HepG2 (cell line): ENCODE measurements around the gene ENSA. TPM values are rescaled to one million over a fixed set of nuclear protein-coding genes. Genes with fewer than 3 reads are reported as not detected.

ENCODE experiments used
- ATAC-seq: fragments of 200-7000 bp; cut with Tn5 transposase; 3 replicates; pipeline ENCODE4 v1.9.1; 2020; ENCODE audit warnings: mild to moderate bottlenecking, moderate library complexity
- BruUV-seq: library from RNA; stranded (reverse); fragments of 400-500 nt; replicated peaks from 2 replicates; lab custom pipeline; 2021; lab: Mats Ljungman, UMichigan
- CTCF ChIA-PET: fragments of 300-600 bp; formaldehyde crosslinking; extraction: SDS; loops from one replicate; lab custom pipeline; 2021; ENCODE audit warnings: low total read pairs, inconsistent platforms, low intra/inter-chr PET ratio; lab: Yijun Ruan, JAX
- POLR2A ChIA-PET: fragments of 350-600 bp; sonication (Branson Sonifier 250); formaldehyde crosslinking; loops from one replicate; lab custom pipeline; 2020; ENCODE audit warnings: antibody characterized with exemption, inconsistent platforms; lab: Yijun Ruan, JAX
- DNase-seq: peaks from one replicate; pipeline ENCODE4 v3.0.0-alpha.2; 2015; ENCODE audit warnings: low spot score
- FAIRE-seq: peaks from 3 replicates; lab custom pipeline; 2011; peaks lifted over from hg19 to GRCh38; lab: Jason Lieb, UNC
- H2AFZ ChIP-seq: one replicate; pipeline ENCODE4 v1.6.1; 2011; ENCODE audit warnings: low read length, inconsistent platforms
- H3K27ac ChIP-seq: fragments of 300-600 bp; 3 replicates; pipeline ENCODE4 v1.8.0; 2011; ENCODE audit warnings: mixed run types, mild to moderate bottlenecking, mixed read lengths, low read length, inconsistent platforms; ENCODE audit not compliant: insufficient read depth; ENCODE audit errors: extremely low read length
- H3K27me3 ChIP-seq, 2 experiments: fragments of 200-600 bp in 1 of 2; 2 replicates in 1 of 2; 3 replicates in 1 of 2; pipeline versions ENCODE4 v1.6.0 to v1.8.0; 2011; ENCODE audit warnings: low read length in 2 of 2, mild to moderate bottlenecking in 2 of 2, moderate library complexity in 2 of 2, inconsistent platforms in 1 of 2; ENCODE audit not compliant: insufficient read depth in 2 of 2, control insufficient read depth in 1 of 2
- H3K36me3 ChIP-seq, 2 experiments: fragments of 200-600 bp in 1 of 2; replicated peaks in 1 of 2; 2 replicates in 1 of 2; 3 replicates in 1 of 2; pipeline versions ENCODE4 v1.5.1 to v1.8.0; 2011; ENCODE audit warnings: low read length in 2 of 2, inconsistent platforms in 1 of 2; ENCODE audit not compliant: insufficient read depth in 2 of 2, control insufficient read depth in 1 of 2
- H3K4me1 ChIP-seq: 2 replicates; pipeline ENCODE4 v1.5.1; 2012; ENCODE audit warnings: low read length, inconsistent platforms; ENCODE audit not compliant: insufficient read depth
- H3K4me2 ChIP-seq: 2 replicates; pipeline ENCODE4 v1.6.0; 2011; ENCODE audit warnings: low read depth, low read length, inconsistent platforms
- H3K4me3 ChIP-seq, 3 experiments: fragments of 200-600 bp in 1 of 3; sonication (generic), shearing (Covaris generic) in 1 of 3; replicated peaks in 1 of 3; 2 replicates each; pipeline ENCODE4 v1.5.1; 2011 to 2016; ENCODE audit warnings: low read length in 3 of 3, inconsistent platforms in 2 of 3, low read depth in 2 of 3, mild to moderate bottlenecking in 2 of 3, control low read depth in 1 of 3, mixed read lengths in 1 of 3; ENCODE audit not compliant: insufficient read depth in 1 of 3
- H3K79me2 ChIP-seq: one replicate; pipeline ENCODE4 v1.6.1; 2011; ENCODE audit warnings: low read length, inconsistent platforms; ENCODE audit not compliant: insufficient read depth
- H3K9ac ChIP-seq: 2 replicates; pipeline ENCODE4 v1.6.0; 2011; ENCODE audit warnings: mild to moderate bottlenecking, low read depth, low read length, inconsistent platforms; ENCODE audit not compliant: insufficient read depth
- H3K9me3 ChIP-seq: 2 replicates; pipeline ENCODE4 v1.5.1; 2012; ENCODE audit warnings: mild to moderate bottlenecking, low read length
- H4K20me1 ChIP-seq: 2 replicates; pipeline ENCODE4 v1.6.0; 2011; ENCODE audit warnings: inconsistent platforms, mild to moderate bottlenecking, low read length, moderate library complexity; ENCODE audit not compliant: insufficient read depth
- DNMT1 ChIP-seq: sonication (generic); formaldehyde crosslinking; IDR thresholded peaks from 2 replicates; pipeline ENCODE4 v1.5.1; 2020; ENCODE audit warnings: mild to moderate bottlenecking, missing genetic modification reagents
- EEA1 ChIP-seq: sonication (generic); formaldehyde crosslinking; IDR thresholded peaks from 2 replicates; pipeline ENCODE4 v1.5.1; 2020; ENCODE audit warnings: mild to moderate bottlenecking, missing genetic modification reagents, borderline replicate concordance
- JUNB ChIP-seq: sonication (generic); formaldehyde crosslinking; IDR thresholded peaks from 2 replicates; pipeline ENCODE4 v1.8.0; 2022; ENCODE audit warnings: missing genetic modification reagents, mild to moderate bottlenecking, borderline replicate concordance
- PRPF4 ChIP-seq: fragments of 200-400 bp; formaldehyde crosslinking; IDR thresholded peaks from 2 replicates; pipeline ENCODE4 v1.6.1; 2016; ENCODE audit warnings: low read length, low read depth; ENCODE audit not compliant: poor library complexity, severe bottlenecking
- TRIM24 ChIP-seq: sonication (generic); formaldehyde crosslinking; IDR thresholded peaks from 2 replicates; pipeline ENCODE4 v1.8.0; 2022; ENCODE audit warnings: mild to moderate bottlenecking, missing genetic modification reagents
- WGBS: methylation state at CpG from one replicate; pipeline ENCODE4 v1.1.6; 2017; ENCODE audit warnings: low lambda C conversion rate; 5-methylcytosine and 5-hydroxymethylcytosine counted together
- in situ Hi-C: cut with HindIII; loops from 2 replicates; pipeline ENCODE4 v1.10.0; 2017; ENCODE audit warnings: low pct_unique_long_range_greater_than_20kb; ENCODE audit not compliant: extremely low pct_ligation_motif_present
- intact Hi-C: fragments of 100-400 bp; cut with micrococcal nuclease; formaldehyde crosslinking; loops from one replicate; pipeline ENCODE4 v1.10.0; 2022; ENCODE audit not compliant: unreplicated experiment
- polyA plus RNA-seq, 8 experiments: library from polyadenylated mRNA; depleted of rRNA in 3 of 8; stranded (reverse) in 7 of 8; unstranded in 1 of 8; fragments of >200 nt; fragmentation: Illumina TruSeq in 4 of 8; extraction: Trizol in 4 of 8; gene quantifications; 2 replicates each; pipeline versions ENCODE4 v1.2.1 to v1.2.3, GENCODE V29; 2011 to 2016; ENCODE audit warnings: low read depth in 4 of 8, missing spikeins in 1 of 8, mixed read lengths in 1 of 8; ENCODE audit not compliant: insufficient read depth in 1 of 8
- total RNA-seq, 5 experiments: library from RNA; depleted of rRNA; stranded (reverse); fragments of >200 nt; fragmentation: Illumina TruSeq; extraction: Trizol; gene quantifications; 2 replicates each; pipeline ENCODE4 v1.2.3, GENCODE V29; 2016; ENCODE audit warnings: low read depth in 1 of 5
- TF ChIP-seq, protein P1 (sequence below), 2 experiments: fragments of 450-650 bp in 1 of 2; sonication (generic) in 1 of 2; formaldehyde crosslinking; IDR thresholded peaks; 2 replicates each; pipeline versions ENCODE4 v1.5.0 to v1.8.0; 2020 to 2022; ENCODE audit warnings: mild to moderate bottlenecking in 1 of 2, missing genetic modification reagents in 1 of 2
- TF ChIP-seq, protein P2 (sequence below): sonication (generic); formaldehyde crosslinking; IDR thresholded peaks from 2 replicates; pipeline ENCODE4 v1.5.0; 2020; ENCODE audit warnings: missing genetic modification reagents
- TF ChIP-seq, protein P3 (sequence below): sonication (generic); formaldehyde crosslinking; IDR thresholded peaks from 2 replicates; pipeline ENCODE4 v1.4.0; 2020; ENCODE audit warnings: mild to moderate bottlenecking, low read depth, missing genetic modification reagents
- TF ChIP-seq, protein P4 (sequence below): sonication (generic); formaldehyde crosslinking; IDR thresholded peaks from 2 replicates; pipeline ENCODE4 v1.8.0; 2022; ENCODE audit warnings: mild to moderate bottlenecking, missing genetic modification reagents, moderate library complexity

Gene ENSA
- total and polyA plus RNA-seq, 2 of the 13 experiments (the other 11 are each of a cell fraction or from before 2014, with no cell fraction given), result 54.5 to 111 TPM

DNA sequence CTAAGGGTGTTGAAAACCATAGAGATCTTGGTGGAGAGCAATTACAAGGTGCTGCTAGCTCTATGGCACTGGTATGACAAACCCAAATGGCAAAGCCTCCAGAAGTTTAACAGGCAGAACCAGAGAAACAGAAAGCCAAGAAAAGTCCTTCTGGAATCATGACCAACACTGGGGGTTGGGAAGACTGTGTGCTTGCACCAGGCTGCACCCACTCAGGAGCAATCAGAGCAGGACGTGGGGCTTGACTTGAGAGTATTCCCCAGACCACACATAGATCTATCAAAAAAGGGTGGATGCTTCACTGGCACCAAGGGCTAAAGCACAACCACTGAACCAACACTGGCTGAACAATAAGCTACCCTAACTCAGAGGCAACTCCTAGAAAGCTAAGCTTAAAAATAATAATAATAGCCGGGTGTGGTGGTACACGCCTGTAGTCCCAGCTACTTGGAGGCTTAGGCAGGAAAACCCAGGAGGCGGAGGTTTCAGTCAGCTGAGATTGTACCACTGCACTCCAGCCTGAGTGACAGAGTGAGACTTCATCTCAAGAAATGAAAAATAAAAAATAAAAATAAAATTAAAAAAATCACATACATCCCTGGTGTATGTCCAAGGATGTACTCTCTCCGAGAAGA, 20.1 kb upstream of the ENSA start:
- intact Hi-C loops (no loop called here), in situ Hi-C loops (no loop called here)
- Histone ChIP-seq H3K27ac (no peak overlapping the region), H3K79me2 (no peaks in the 10 kb centered on the region), H3K4me2 (no peak overlapping the region), H3K4me3 (no peak overlapping the region), H3K9me3 (no peaks in the 10 kb centered on the region), H3K36me3 (peaks cover 6 to 32% of the 10 kb centered on the region in 2 experiments; a peak in 4 of 5 replicates), H3K27me3 (no peaks in the 10 kb centered on the region), H3K4me1 (no peaks in the 10 kb centered on the region), H4K20me1 (no peaks in the 10 kb centered on the region), H2AFZ (no peak overlapping the region), H3K9ac (no peak overlapping the region)
- DNase-seq, result no peak
- CTCF ChIA-PET, result no interaction called here
- TF ChIP-seq PRPF4 (no peak), DNMT1 (CRISPR knock-in tag) (no peak), EEA1 (CRISPR knock-in tag) (no peak), TRIM24 (no peak), JUNB (CRISPR knock-in tag) (no peak)
- TF ChIP-seq, protein P1, sequence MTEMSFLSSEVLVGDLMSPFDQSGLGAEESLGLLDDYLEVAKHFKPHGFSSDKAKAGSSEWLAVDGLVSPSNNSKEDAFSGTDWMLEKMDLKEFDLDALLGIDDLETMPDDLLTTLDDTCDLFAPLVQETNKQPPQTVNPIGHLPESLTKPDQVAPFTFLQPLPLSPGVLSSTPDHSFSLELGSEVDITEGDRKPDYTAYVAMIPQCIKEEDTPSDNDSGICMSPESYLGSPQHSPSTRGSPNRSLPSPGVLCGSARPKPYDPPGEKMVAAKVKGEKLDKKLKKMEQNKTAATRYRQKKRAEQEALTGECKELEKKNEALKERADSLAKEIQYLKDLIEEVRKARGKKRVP (CRISPR knock-in tag; IDR thresholded peaks at IDR 0.05), result no peak
- TF ChIP-seq, protein P2, sequence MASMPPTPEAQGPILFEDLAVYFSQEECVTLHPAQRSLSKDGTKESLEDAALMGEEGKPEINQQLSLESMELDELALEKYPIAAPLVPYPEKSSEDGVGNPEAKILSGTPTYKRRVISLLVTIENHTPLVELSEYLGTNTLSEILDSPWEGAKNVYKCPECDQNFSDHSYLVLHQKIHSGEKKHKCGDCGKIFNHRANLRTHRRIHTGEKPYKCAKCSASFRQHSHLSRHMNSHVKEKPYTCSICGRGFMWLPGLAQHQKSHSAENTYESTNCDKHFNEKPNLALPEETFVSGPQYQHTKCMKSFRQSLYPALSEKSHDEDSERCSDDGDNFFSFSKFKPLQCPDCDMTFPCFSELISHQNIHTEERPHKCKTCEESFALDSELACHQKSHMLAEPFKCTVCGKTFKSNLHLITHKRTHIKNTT (CRISPR knock-in tag), result no peak
- TF ChIP-seq, protein P3, sequence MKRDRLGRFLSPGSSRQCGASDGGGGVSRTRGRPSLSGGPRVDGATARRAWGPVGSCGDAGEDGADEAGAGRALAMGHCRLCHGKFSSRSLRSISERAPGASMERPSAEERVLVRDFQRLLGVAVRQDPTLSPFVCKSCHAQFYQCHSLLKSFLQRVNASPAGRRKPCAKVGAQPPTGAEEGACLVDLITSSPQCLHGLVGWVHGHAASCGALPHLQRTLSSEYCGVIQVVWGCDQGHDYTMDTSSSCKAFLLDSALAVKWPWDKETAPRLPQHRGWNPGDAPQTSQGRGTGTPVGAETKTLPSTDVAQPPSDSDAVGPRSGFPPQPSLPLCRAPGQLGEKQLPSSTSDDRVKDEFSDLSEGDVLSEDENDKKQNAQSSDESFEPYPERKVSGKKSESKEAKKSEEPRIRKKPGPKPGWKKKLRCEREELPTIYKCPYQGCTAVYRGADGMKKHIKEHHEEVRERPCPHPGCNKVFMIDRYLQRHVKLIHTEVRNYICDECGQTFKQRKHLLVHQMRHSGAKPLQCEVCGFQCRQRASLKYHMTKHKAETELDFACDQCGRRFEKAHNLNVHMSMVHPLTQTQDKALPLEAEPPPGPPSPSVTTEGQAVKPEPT (CRISPR knock-in tag), result no peak
- TF ChIP-seq, protein P4, sequence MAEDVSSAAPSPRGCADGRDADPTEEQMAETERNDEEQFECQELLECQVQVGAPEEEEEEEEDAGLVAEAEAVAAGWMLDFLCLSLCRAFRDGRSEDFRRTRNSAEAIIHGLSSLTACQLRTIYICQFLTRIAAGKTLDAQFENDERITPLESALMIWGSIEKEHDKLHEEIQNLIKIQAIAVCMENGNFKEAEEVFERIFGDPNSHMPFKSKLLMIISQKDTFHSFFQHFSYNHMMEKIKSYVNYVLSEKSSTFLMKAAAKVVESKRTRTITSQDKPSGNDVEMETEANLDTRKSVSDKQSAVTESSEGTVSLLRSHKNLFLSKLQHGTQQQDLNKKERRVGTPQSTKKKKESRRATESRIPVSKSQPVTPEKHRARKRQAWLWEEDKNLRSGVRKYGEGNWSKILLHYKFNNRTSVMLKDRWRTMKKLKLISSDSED, result no peak
- 96% methylated on average over 5 of the region's 5 CpGs for WGBS
- no peak for ATAC-seq
- POLR2A ChIA-PET, result no interaction called here
- no TSS peak for BruUV-seq
- FAIRE-seq, result no peak
